Mesenchymal stem cell (in vitro differentiated cells and primary cell): ENCODE results near the gene KLHL26.

Experiments used
- DNase-seq: peaks from one replicate; pipeline ENCODE4 v3.0.0-alpha.2; 2013
- H2AFZ ChIP-seq: one replicate; pipeline ENCODE4 v1.6.1; 2013; ENCODE audit warnings: low read depth, mild to moderate bottlenecking, control low read depth, inconsistent platforms, low read length, moderate library complexity
- H2AK5ac ChIP-seq: 2 replicates; pipeline ENCODE4 v1.6.1; 2013; ENCODE audit warnings: low read length, moderate library complexity, mild to moderate bottlenecking, inconsistent platforms; ENCODE audit not compliant: severe bottlenecking
- H2BK120ac ChIP-seq: one replicate; pipeline ENCODE4 v1.6.1; 2013; ENCODE audit warnings: low read depth, mild to moderate bottlenecking, inconsistent platforms, low read length, moderate library complexity
- H2BK12ac ChIP-seq, 2 experiments: one replicate each; pipeline ENCODE4 v1.6.1; 2013; ENCODE audit warnings: inconsistent platforms in 2 of 2, low read length in 2 of 2, mild to moderate bottlenecking in 2 of 2, moderate library complexity in 2 of 2, control low read depth in 1 of 2
- H2BK15ac ChIP-seq: one replicate; pipeline ENCODE4 v1.6.1; 2013; ENCODE audit warnings: mild to moderate bottlenecking, low read depth, inconsistent platforms; ENCODE audit not compliant: poor library complexity, severe bottlenecking
- H2BK5ac ChIP-seq: 2 replicates; pipeline ENCODE4 v1.6.1; 2013; ENCODE audit warnings: low read depth, mild to moderate bottlenecking, low read length, control low read depth, inconsistent platforms; ENCODE audit not compliant: poor library complexity, severe bottlenecking
- H3K14ac ChIP-seq, 2 experiments: one replicate each; pipeline ENCODE4 v1.6.1; 2013; ENCODE audit warnings: inconsistent platforms in 2 of 2, low read length in 2 of 2, control low read depth in 1 of 2, mild to moderate bottlenecking in 1 of 2, moderate library complexity in 1 of 2
- H3K18ac ChIP-seq, 2 experiments: one replicate each; pipeline ENCODE4 v1.6.1; 2013; ENCODE audit warnings: inconsistent platforms in 2 of 2, low read length in 2 of 2, control low read depth in 1 of 2, low read depth in 1 of 2, mild to moderate bottlenecking in 1 of 2
- H3K23ac ChIP-seq, 2 experiments: one replicate each; pipeline ENCODE4 v1.6.1; 2013; ENCODE audit warnings: inconsistent platforms in 2 of 2, low read length in 2 of 2, mild to moderate bottlenecking in 2 of 2, moderate library complexity in 2 of 2, control low read depth in 1 of 2
- H3K27ac ChIP-seq: 2 replicates; pipeline ENCODE4 v1.5.1; 2013; ENCODE audit warnings: mild to moderate bottlenecking, moderate library complexity, low read length, control low read depth, inconsistent platforms; ENCODE audit not compliant: poor library complexity, severe bottlenecking
- H3K27me3 ChIP-seq, 2 experiments: 2 replicates each; pipeline versions ENCODE4 v1.6.1 to v1.7.0; 2013; ENCODE audit warnings: low read length in 2 of 2, mild to moderate bottlenecking in 2 of 2, moderate library complexity in 2 of 2, control low read depth in 1 of 2, inconsistent platforms in 1 of 2; ENCODE audit not compliant: control insufficient read depth in 1 of 2, insufficient read depth in 1 of 2
- H3K36me3 ChIP-seq, 2 experiments: 2 replicates each; pipeline versions ENCODE4 v1.6.1 to v1.7.0; 2013; ENCODE audit warnings: low read length in 2 of 2, control low read depth in 1 of 2, inconsistent platforms in 1 of 2, low read depth in 1 of 2, mild to moderate bottlenecking in 1 of 2; ENCODE audit not compliant: insufficient read depth in 2 of 2, control insufficient read depth in 1 of 2
- H3K4ac ChIP-seq, 2 experiments: one replicate each; pipeline ENCODE4 v1.6.1; 2013; ENCODE audit warnings: inconsistent platforms in 2 of 2, low read length in 2 of 2, mild to moderate bottlenecking in 2 of 2, moderate library complexity in 2 of 2, control low read depth in 1 of 2, low read depth in 1 of 2
- H3K4me1 ChIP-seq: 2 replicates; pipeline ENCODE4 v1.6.1; 2013; ENCODE audit warnings: low read depth, low read length, control low read depth; ENCODE audit not compliant: control insufficient read depth, insufficient read depth
- H3K4me2 ChIP-seq: 2 replicates; pipeline ENCODE4 v1.6.1; 2013; ENCODE audit warnings: low read length, mild to moderate bottlenecking, inconsistent platforms; ENCODE audit not compliant: poor library complexity, severe bottlenecking
- H3K4me3 ChIP-seq, 2 experiments: 2 replicates each; pipeline versions ENCODE4 v1.5.1 to v1.7.0; 2013; ENCODE audit warnings: low read length in 2 of 2, mild to moderate bottlenecking in 2 of 2, control low read depth in 1 of 2, low read depth in 1 of 2; ENCODE audit not compliant: insufficient read depth in 1 of 2
- H3K79me1 ChIP-seq: replicated peaks from 2 replicates; pipeline ENCODE4 v1.6.1; 2013; ENCODE audit warnings: mild to moderate bottlenecking, control low read depth, low read length, inconsistent platforms; ENCODE audit not compliant: poor library complexity, severe bottlenecking
- H3K9ac ChIP-seq: 2 replicates; pipeline ENCODE4 v1.7.0; 2013; ENCODE audit warnings: mild to moderate bottlenecking, low read length, moderate library complexity
- H3K9me3 ChIP-seq: 2 replicates; pipeline ENCODE4 v1.7.0; 2013; ENCODE audit warnings: mild to moderate bottlenecking, low read length; ENCODE audit not compliant: control insufficient read depth
- H4K8ac ChIP-seq: one replicate; pipeline ENCODE4 v1.6.1; 2013; ENCODE audit warnings: inconsistent platforms, mild to moderate bottlenecking, low read length, moderate library complexity
- H4K91ac ChIP-seq: one replicate; pipeline ENCODE4 v1.6.1; 2013; ENCODE audit warnings: mild to moderate bottlenecking, low read length, inconsistent platforms
- WGBS: methylation state at CpG from one replicate; pipeline ENCODE4 v1.1.7; 2013; ENCODE audit warnings: mixed read lengths; 5-methylcytosine and 5-hydroxymethylcytosine counted together

KLHL26 gene

DNA sequence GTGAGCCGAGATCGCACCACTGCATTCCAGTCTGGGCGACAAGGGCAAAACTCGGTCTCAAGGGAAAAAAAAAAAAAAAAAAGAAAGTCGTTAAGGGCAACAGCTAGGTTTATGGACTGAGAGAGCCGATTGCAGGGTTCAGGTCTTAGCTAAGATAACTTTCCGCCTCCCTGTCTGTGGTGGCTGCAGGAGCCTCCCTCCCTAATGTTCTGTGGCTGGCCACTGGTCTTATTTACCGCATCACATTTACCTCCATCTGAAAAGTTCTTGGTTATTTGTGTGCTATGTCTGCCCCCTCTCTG lies 45.9 kb downstream of the KLHL26 start:
- H2BK12ac ChIP-seq, result peak overlapping the region in 1 of 2 experiments; percentile 17
- peaks cover 0 to 5% of the 10 kb centered on the region in 2 experiments for H3K36me3 ChIP-seq
- no peak overlapping the region for H4K91ac ChIP-seq
- H2AK5ac ChIP-seq, result peak overlapping the region; percentile 17
- H2BK5ac ChIP-seq, result no peak overlapping the region
- H3K23ac ChIP-seq, result no peak overlapping the region
- H2BK120ac ChIP-seq, result no peak overlapping the region
- H3K27ac ChIP-seq, result no peak overlapping the region
- peaks cover 23% of the 10 kb centered on the region for H3K79me1 ChIP-seq
- WGBS, result 65% methylated on average over 7 of the region's 8 CpGs
- no peaks in the 10 kb centered on the region for H3K9me3 ChIP-seq
- H3K4me3 ChIP-seq, result peak overlapping the region in 1 of 2 experiments; percentile 74
- no peak overlapping the region for H2AFZ ChIP-seq
- DNase-seq, result no peak
- no peak overlapping the region for H3K14ac ChIP-seq
- peak overlapping the region; percentile 82 to 91 for H3K18ac ChIP-seq
- peak overlapping the region; percentile 96 for H3K4me2 ChIP-seq
- H3K4ac ChIP-seq, result peak overlapping the region; percentile 82 to 93
- peak overlapping the region; percentile 76 for H3K9ac ChIP-seq
- H4K8ac ChIP-seq, result peak overlapping the region; percentile 93
- peaks cover 24% of the 10 kb centered on the region for H3K4me1 ChIP-seq
- no peaks in the 10 kb centered on the region for H3K27me3 ChIP-seq
- no peak overlapping the region for H2BK15ac ChIP-seq

GRCh38 chr19:18683109-18683957 lies 46.5 kb downstream of the KLHL26 start, which contains the start of gene CRTC1:
TSS of gene CRTC1 (plus strand) at chr19:18683680. CDS start at chr19:18683703, 23 bp downstream.
- H3K27me3 ChIP-seq, result no peaks in the 10 kb centered on the region
- peak within 1 kb of the TSS; percentile 83 for H3K9ac ChIP-seq
- H4K91ac ChIP-seq, result peak within 1 kb of the TSS; percentile 99

DNA sequence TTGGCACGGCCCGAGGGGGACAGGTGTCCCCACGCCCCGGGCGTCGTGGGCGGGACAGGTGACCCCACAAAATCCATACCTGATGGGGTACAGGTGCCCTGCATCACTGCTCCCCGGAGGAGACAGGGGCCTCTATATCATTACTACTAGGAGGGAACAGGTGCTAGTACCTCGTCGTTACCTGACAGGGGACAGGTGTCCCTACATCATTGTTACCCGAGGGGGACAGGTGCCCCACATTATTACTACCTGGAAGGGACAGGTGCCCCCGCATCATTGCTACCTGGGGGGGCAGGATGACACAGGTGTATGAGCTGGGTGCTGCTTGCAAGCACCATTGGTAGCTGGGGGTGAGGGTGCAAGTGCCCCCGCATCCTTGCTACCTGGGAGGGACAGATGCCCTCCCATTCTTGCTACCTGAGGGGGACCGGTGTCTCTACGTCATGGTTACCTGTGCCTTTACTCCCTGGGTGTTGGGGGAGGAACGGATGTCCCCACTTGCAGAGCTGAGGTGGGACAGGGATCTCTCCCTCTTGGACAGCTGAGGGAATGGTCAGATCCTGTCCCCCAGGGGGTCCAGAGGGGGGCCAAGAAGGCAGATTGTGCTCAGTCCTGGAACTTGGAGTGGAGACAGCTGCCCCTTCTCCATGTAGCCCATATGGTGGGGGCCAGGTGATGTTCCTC lies 47.3 kb downstream of the KLHL26 start:
- Histone ChIP-seq H3K36me3 (peaks cover 0 to 5% of the 10 kb centered on the region in 2 experiments), H2BK5ac (no peak overlapping the region), H4K91ac (peak overlapping the region; percentile 37), H3K23ac (peak overlapping the region in 1 of 2 experiments; percentile 60), H2BK15ac (no peak overlapping the region), H3K9me3 (no peaks in the 10 kb centered on the region), H4K8ac (peak overlapping the region; percentile 91), H2AK5ac (no peak overlapping the region), H3K4me1 (peaks cover 18% of the 10 kb centered on the region), H2AFZ (no peak overlapping the region), H3K9ac (peak overlapping the region; percentile 78), H3K18ac (peak overlapping the region in 1 of 2 experiments; percentile 85), H3K4me2 (peak overlapping the region; percentile 90), H2BK120ac (no peak overlapping the region), H3K4me3 (peak overlapping the region; percentile 85), H3K4ac (peak overlapping the region in 1 of 2 experiments; percentile 44), H3K27me3 (no peaks in the 10 kb centered on the region), H2BK12ac (peak overlapping the region in 1 of 2 experiments; percentile 66), H3K79me1 (peaks cover 31% of the 10 kb centered on the region), H3K27ac (no peak overlapping the region), H3K14ac (peak overlapping the region in 1 of 2 experiments; percentile 98)
- WGBS, result 27% methylated on average over 14 of the region's 16 CpGs
- no peak for DNase-seq

More at GRCh38 chr19:18683109-18683957, 46.5 kb downstream of the KLHL26 start, which contains the start of gene CRTC1:
- Histone ChIP-seq H4K8ac (peak within 1 kb of the TSS; percentile 99), H3K4me1 (peaks cover 22% of the 10 kb centered on the region), H3K18ac (peak within 1 kb of the TSS; percentile 98), H3K4ac (peak within 1 kb of the TSS; percentile 82 to 93), H3K9me3 (no peaks in the 10 kb centered on the region), H3K36me3 (peaks cover 0 to 5% of the 10 kb centered on the region in 2 experiments), H2BK120ac (peak within 1 kb of the TSS; percentile 94), H2BK12ac (peak within 1 kb of the TSS; percentile 66 to 88), H2BK15ac (peak within 1 kb of the TSS; percentile 94), H2BK5ac (peak within 1 kb of the TSS; percentile 96), H2AK5ac (peak within 1 kb of the TSS; percentile 17), H3K23ac (peak within 1 kb of the TSS in 1 of 2 experiments; percentile 72), H3K27ac (peak within 1 kb of the TSS; percentile 60), H2AFZ (peak within 1 kb of the TSS; percentile 90), H3K4me3 (peak within 1 kb of the TSS; percentile 85), H3K79me1 (peaks cover 28% of the 10 kb centered on the region), H3K14ac (peak within 1 kb of the TSS in 1 of 2 experiments; percentile 98), H3K4me2 (peak within 1 kb of the TSS; percentile 96)
- peak; percentile 82 for DNase-seq
- WGBS, result 3% methylated on average over 33 of the region's 93 CpGs

DNA sequence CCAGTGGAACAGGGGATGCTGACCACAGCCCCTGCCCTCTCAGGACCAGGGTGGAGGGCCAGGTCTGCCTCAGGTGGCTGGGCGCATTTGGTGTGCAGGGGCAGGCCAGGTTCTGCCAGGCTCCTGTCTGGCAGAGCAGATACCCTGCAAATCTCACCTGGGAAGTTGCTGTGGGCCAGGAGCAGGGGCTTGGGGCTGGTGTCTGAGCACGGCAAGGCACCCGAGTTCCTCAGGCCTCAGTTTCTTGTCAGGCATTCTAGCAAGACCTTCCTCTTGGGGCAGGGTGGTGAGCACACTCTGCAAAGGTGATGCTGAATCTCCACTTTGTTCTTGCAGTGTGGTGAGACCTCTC lies 47.8 kb downstream of the KLHL26 start:
- Histone ChIP-seq H3K18ac (no peak overlapping the region), H3K9me3 (no peaks in the 10 kb centered on the region), H3K4me3 (peak overlapping the region in 1 of 2 experiments; percentile 85), H2AK5ac (no peak overlapping the region), H3K23ac (peak overlapping the region in 1 of 2 experiments; percentile 63), H3K4me1 (peaks cover 18% of the 10 kb centered on the region), H2BK15ac (no peak overlapping the region), H2BK12ac (peak overlapping the region in 1 of 2 experiments; percentile 7), H3K14ac (no peak overlapping the region), H4K91ac (peak overlapping the region; percentile 37), H3K27ac (no peak overlapping the region), H3K4me2 (no peak overlapping the region), H2BK120ac (no peak overlapping the region), H3K4ac (no peak overlapping the region), H4K8ac (no peak overlapping the region), H3K79me1 (peaks cover 33% of the 10 kb centered on the region), H2AFZ (no peak overlapping the region), H3K36me3 (peaks cover 0 to 5% of the 10 kb centered on the region in 2 experiments), H3K27me3 (no peaks in the 10 kb centered on the region), H2BK5ac (no peak overlapping the region), H3K9ac (peak overlapping the region; percentile 78)
- no peak for DNase-seq
- WGBS, result 92% methylated on average over 3 of the region's 3 CpGs
